Caco-2 (cell line): ENCODE measurements around the gene TNS3. TPM values are rescaled to one million over a fixed set of nuclear protein-coding genes. Genes with fewer than 3 reads are reported as not detected.

ENCODE experiments used
- BruUV-seq: library from RNA; stranded (reverse); fragments of 400-500 nt; replicated peaks from 2 replicates; lab custom pipeline; 2021; lab: Mats Ljungman, UMichigan
- CTCF ChIA-PET: fragments of 300-600 bp; sonication (Branson Sonifier 250); formaldehyde crosslinking; loops from one replicate; lab custom pipeline; 2022; ENCODE audit warnings: antibody characterized with exemption; lab: Charles Lee
- POLR2A ChIA-PET: fragments of 300-600 bp; sonication (Branson Sonifier 250); formaldehyde crosslinking; loops from one replicate; lab custom pipeline; 2022; ENCODE audit warnings: antibody characterized with exemption; lab: Charles Lee
- DNase-seq, 2 experiments: peaks; one replicate each; pipeline versions ENCODE4 v3.0.0 to v3.0.0-alpha.2; 2020 to 2022
- H3K27me3 ChIP-seq: replicated peaks from 2 replicates; pipeline ENCODE4 v1.6.0; 2011; ENCODE audit warnings: low read length; ENCODE audit not compliant: control insufficient read depth, insufficient read depth
- H3K36me3 ChIP-seq: 2 replicates; pipeline ENCODE4 v1.5.1; 2011; ENCODE audit warnings: low read length; ENCODE audit not compliant: control insufficient read depth, insufficient read depth
- H3K4me1 ChIP-seq: fragments of 250-450 bp; sonication (Bioruptor Pico); 2 replicates; pipeline ENCODE4 v1.5.1; 2020; ENCODE audit warnings: mild to moderate bottlenecking
- H3K4me3 ChIP-seq: 2 replicates; pipeline ENCODE4 v1.5.1; 2011; ENCODE audit warnings: low read depth, mild to moderate bottlenecking, control low read depth, low read length
- H3K9me3 ChIP-seq: fragments of 250-450 bp; sonication (Bioruptor Pico); 2 replicates; pipeline ENCODE4 v1.5.1; 2020; ENCODE audit warnings: mild to moderate bottlenecking, moderate library complexity
- H3K27ac Mint-ChIP-seq: one replicate; pipeline ENCODE4 v1.8.0; 2022; ENCODE audit warnings: mixed read lengths; ENCODE audit not compliant: unreplicated experiment
- H3K27me3 Mint-ChIP-seq: one replicate; pipeline ENCODE4 v1.8.0; 2022; ENCODE audit warnings: mixed read lengths; ENCODE audit not compliant: insufficient read depth, unreplicated experiment
- H3K36me3 Mint-ChIP-seq: one replicate; pipeline ENCODE4 v1.8.0; 2022; ENCODE audit warnings: mild to moderate bottlenecking, mixed read lengths; ENCODE audit not compliant: insufficient read depth, unreplicated experiment
- H3K4me1 Mint-ChIP-seq: one replicate; pipeline ENCODE4 v1.8.0; 2022; ENCODE audit warnings: low read depth, mixed read lengths; ENCODE audit not compliant: unreplicated experiment
- H3K4me3 Mint-ChIP-seq: one replicate; pipeline ENCODE4 v1.8.0; 2022; ENCODE audit warnings: mild to moderate bottlenecking, moderate library complexity, mixed read lengths; ENCODE audit not compliant: unreplicated experiment
- H3K9me3 Mint-ChIP-seq: one replicate; pipeline ENCODE4 v1.8.0; 2022; ENCODE audit warnings: mixed read lengths; ENCODE audit not compliant: unreplicated experiment
- CTCF ChIP-seq, 2 experiments: fragments of 200-600 bp in 1 of 2; IDR thresholded peaks; 1 replicate in 1 of 2; 2 replicates in 1 of 2; pipeline versions ENCODE4 v1.5.1 to v1.8.0; 2011 to 2022; ENCODE audit warnings: antibody characterized with exemption in 1 of 2, control low read depth in 1 of 2, inconsistent platforms in 1 of 2, low read depth in 1 of 2, low read length in 1 of 2, mild to moderate bottlenecking in 1 of 2, moderate library complexity in 1 of 2; ENCODE audit not compliant: insufficient read depth in 1 of 2, severe bottlenecking in 1 of 2, unreplicated experiment in 1 of 2
- intact Hi-C: fragments of 100-400 bp; cut with micrococcal nuclease; formaldehyde crosslinking; loops from one replicate; pipeline ENCODE4 v1.10.0; 2022; ENCODE audit not compliant: unreplicated experiment
- total RNA-seq: library from RNA; stranded (reverse); gene quantifications from 2 replicates; pipeline ENCODE4 v1.2.3, GENCODE V29; 2022

TNS3 gene
- total RNA-seq, 1 experiment from 2014 or later: 263 TPM

- TF ChIP-seq CTCF (IDR thresholded peaks at IDR 0.05; ENCODE audit: insufficient read depth in 1 of 2, low read depth in 1 of 2, low read length in 1 of 2, severe bottlenecking in 1 of 2, unreplicated experiment in 1 of 2): no peak
- Histone ChIP-seq H3K27me3 (no peaks in the 10 kb centered on the region), H3K9me3 (no peaks in the 10 kb centered on the region), H3K4me1 (peaks cover 15% of the 10 kb centered on the region), H3K36me3 (no peaks in the 10 kb centered on the region; the same call in 1 of the 2 replicates), H3K4me3 (no peak overlapping the region)
- CTCF ChIA-PET: no interaction called here
- Mint-ChIP-seq H3K27ac (peak overlapping the region; percentile 9), H3K4me1 (peaks cover 49% of the 10 kb centered on the region), H3K27me3 (no peaks in the 10 kb centered on the region), H3K9me3 (no peaks in the 10 kb centered on the region), H3K36me3 (peaks cover 99% of the 10 kb centered on the region), H3K4me3 (no peak overlapping the region)
- POLR2A ChIA-PET: interaction anchor here (0.7 kb wide), 1 partner anchor 173 kb away, joined by 3 read pairs; no protein-coding TSS in a partner anchor
- no peak for DNase-seq
- no TSS peak for BruUV-seq
- intact Hi-C loops: no loop called here
Measured at GRCh38 chr7:47465191-47465590, 116.7 kb downstream of the TNS3 start.

GRCh38 chr7:47464266-47464665, 117.6 kb downstream of the TNS3 start:
- H3K36me3 ChIP-seq: no peaks in the 10 kb centered on the region; the same call in 1 of the 2 replicates
- TF ChIP-seq CTCF (IDR thresholded peaks at IDR 0.05; ENCODE audit: insufficient read depth in 1 of 2, low read depth in 1 of 2, low read length in 1 of 2, severe bottlenecking in 1 of 2, unreplicated experiment in 1 of 2): no peak
- H3K9me3 ChIP-seq: no peaks in the 10 kb centered on the region
- no peaks in the 10 kb centered on the region for H3K27me3 Mint-ChIP-seq
- ChIA-PET CTCF (no interaction called here), POLR2A (no interaction called here)
- DNase-seq: no peak
- peaks cover 99% of the 10 kb centered on the region for H3K36me3 Mint-ChIP-seq
- peaks cover 9% of the 10 kb centered on the region for H3K4me1 ChIP-seq
- H3K4me3 ChIP-seq: no peak overlapping the region
- no TSS peak for BruUV-seq
- intact Hi-C loops: no loop called here
- no peaks in the 10 kb centered on the region for H3K27me3 ChIP-seq
- peaks cover 43% of the 10 kb centered on the region for H3K4me1 Mint-ChIP-seq
- no peaks in the 10 kb centered on the region for H3K9me3 Mint-ChIP-seq
- peak overlapping the region; percentile 9 for H3K27ac Mint-ChIP-seq
- no peak overlapping the region for H3K4me3 Mint-ChIP-seq

GRCh38 chr7:47461746-47462145, 120.2 kb downstream of the TNS3 start:
- H3K36me3 ChIP-seq: no peaks in the 10 kb centered on the region; the same call in 1 of the 2 replicates
- TF ChIP-seq CTCF (IDR thresholded peaks at IDR 0.05; ENCODE audit: insufficient read depth in 1 of 2, low read depth in 1 of 2, low read length in 1 of 2, severe bottlenecking in 1 of 2, unreplicated experiment in 1 of 2): no peak
- Mint-ChIP-seq H3K36me3 (peaks cover 94% of the 10 kb centered on the region), H3K27me3 (no peaks in the 10 kb centered on the region), H3K27ac (peak overlapping the region; percentile 63), H3K9me3 (no peaks in the 10 kb centered on the region), H3K4me1 (peaks cover 45% of the 10 kb centered on the region), H3K4me3 (no peak overlapping the region)
- H3K4me3 ChIP-seq: no peak overlapping the region
- ChIA-PET CTCF (no interaction called here), POLR2A (interaction anchor here (0.5 kb wide), 1 partner anchor 9 kb away, joined by 3 read pairs; no protein-coding TSS in a partner anchor)
- intact Hi-C loops: no loop called here
- BruUV-seq: no TSS peak
- H3K4me1 ChIP-seq: no peaks in the 10 kb centered on the region
- DNase-seq: no peak
- H3K9me3 ChIP-seq: no peaks in the 10 kb centered on the region
- H3K27me3 ChIP-seq: no peaks in the 10 kb centered on the region
